Measurements from ENCODE around the gene NRM.
"Not testable (repeated sequence)": the region's sequence is repeated elsewhere in the genome, so short reads cannot be mapped to it uniquely, and the experiment has no call there.

The NRM gene

DNA sequence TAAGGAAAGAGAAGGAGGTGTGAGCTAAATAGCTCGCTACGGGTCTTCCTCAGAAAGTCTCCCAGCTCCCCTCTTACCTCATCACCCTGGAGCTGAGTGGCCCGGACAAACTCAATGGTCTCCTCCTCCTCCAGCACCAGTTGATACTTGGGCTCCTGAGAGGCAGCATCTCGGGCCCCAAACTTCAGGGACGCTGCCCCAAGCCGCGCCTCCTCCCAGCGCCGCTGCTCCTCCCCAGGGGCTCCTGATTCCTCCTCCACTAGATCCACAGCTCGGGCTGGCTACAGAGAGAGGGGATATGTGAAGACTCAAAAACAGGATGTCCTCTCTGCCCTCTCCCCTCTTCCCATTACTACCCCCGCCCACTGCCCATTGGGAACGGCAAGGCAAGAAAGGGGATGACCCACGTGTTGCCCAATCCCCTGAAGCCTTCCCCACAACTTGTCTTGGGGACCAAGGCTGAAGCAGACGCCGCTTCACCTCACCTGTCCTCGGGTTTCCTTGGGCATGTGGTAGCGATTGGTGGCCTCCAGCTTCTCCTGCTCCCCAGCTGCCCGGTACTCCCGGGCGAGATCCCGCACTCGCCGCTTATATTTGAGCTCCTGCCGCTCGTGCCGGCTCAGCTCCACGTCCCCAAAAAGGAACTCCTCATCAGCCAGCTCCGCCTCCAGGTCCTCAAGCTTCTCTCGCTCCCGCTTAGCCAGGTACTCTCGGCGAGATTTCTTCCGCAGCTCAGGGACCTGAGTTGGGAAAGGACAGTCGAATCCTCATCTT lies 25.6 kb downstream of the NRM start:
- no peak for DNase-seq

DNA sequence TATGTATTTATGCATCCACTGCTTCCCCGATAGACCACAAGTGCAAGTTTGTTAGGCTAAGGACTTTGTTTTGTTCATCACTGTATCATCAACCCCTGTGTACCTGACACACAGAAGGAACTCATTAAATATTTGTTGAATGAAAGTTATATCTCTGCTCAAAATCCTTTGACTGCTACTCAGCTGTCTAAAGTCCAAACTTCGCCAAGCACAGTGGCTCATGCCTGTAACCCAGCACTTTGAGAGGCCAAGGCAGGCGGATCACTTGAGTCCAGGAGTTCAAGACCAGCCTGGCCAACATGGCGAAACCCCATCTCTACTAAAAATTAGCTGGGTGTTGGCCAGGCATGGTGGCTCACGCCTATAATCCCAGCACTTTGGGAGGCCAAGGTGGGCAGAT lies 32.9 kb downstream of the NRM start:
- DNase-seq = not testable (repeated sequence)

DNA sequence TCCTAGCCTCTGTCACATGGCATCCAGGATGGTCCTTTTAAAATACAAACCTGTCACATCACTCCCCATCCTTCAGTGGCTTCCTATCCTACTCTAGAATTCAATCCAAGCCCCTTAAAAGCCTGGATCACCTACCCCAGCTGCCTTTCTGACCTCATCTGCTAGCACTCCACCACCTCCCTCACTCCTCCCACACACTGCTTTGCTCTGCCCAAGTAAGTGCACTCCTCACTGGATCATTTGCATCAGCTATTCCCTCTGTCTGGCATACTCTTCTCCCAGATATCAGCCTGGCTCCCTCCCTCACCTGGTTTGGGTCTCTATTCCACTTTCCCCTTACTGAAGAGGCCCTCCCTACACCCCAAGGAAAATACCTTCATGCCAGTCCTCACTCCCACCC lies 33.3 kb downstream of the NRM start:
- DNase-seq = no peak

DNA sequence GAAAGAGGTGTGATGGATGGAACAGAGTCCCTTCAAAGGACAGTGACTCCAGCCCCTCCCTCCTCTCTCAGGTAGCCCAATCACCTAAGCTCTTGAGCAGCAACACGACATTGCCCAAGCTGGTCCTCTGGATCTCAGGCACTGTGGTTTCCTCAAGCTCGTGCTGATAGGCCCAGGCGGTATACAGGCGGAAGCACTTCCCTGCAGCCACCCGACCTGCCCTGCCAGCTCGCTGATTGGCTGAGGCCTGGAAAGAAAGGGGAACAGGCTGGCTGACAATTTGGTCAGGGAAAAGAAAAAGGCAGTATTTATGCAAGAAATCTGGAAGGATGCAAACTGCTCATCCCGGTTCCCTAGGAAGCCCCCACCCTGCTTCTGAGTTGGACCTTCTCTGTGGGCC lies 34.3 kb downstream of the NRM start:
- DNase-seq = no peak

DNA sequence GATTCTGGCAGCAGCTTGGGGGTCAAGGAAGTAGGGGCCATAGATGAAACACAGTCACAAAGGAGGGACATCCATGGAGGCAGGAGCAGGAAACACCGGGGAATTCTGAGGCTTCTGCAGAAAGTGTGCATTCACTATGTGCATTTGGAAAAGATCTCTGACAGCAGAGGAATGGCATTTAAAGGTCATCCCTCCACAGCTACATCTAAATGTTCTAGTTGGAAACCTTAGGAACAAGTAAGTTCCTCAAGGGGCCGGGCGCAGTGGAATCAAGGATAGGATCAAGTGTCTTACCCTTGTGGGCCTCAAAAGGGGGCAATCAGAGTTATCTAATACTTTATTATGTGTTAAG lies 35.1 kb downstream of the NRM start:
- DNase-seq = no peak

DNA sequence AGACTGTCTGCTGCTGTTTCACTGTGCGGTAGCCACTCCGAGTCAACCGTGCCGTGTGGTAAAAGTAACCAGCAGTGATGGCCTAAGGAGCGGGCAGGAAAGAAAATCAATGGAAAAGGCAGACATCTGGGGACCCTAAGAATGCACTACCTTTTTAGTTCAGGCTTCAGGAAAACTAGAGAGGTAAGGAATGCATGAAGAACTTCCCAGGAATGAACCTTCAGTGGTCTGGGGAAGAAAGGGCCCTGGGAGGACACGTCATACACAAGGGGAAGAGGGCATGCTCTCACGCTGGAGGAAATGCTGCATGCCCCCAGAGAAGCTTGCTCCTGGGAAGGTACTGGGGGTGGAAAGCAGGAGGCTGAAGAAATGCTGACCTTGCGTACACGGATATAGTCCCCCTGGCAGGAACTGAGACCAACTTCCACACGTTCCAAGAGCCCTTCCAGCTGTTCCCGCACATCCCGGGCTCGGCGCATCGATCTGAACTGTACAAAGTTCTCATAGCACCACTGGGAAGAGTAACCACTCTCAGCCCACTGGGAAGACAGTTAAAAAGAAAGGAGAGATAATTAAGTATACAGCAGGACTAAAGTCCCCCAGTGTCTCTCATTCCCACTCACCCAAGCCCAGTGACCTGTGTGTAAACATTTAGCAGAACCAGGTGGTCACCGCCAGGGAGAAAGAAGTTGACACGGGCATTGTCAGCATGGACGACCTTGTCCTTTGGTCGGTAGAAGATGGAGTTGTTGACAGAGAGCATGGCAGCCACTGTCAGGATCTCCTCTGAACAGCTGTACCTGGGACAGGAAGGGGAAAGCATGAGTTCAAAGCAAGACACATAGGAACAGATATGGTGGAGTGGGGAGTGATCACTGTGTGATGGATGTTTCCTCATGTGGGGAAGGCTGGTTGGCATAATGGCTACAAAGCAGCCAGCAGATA lies 35.7 kb downstream of the NRM start:
- DNase-seq = no peak

DNA sequence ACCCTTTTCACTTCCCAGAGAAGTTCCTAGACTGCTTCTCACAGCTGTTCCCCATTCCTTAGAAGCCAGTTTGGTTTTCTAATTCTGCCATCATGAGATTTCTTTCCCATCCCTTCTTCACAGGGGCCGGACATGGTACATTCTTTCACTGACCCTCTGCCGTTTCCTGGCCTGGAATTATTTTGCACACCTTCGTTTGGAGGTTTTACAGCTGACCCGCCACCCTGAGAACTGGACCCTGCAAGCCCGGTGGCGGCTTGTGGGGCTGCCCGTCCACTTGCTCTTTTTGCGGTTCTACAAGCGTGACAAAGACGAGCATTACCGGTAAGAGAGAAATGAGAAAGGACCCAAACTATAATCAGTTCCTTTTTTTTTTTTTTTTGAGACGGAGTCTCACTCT lies 39.6 kb downstream of the NRM start:
- DNase-seq = no peak

DNA sequence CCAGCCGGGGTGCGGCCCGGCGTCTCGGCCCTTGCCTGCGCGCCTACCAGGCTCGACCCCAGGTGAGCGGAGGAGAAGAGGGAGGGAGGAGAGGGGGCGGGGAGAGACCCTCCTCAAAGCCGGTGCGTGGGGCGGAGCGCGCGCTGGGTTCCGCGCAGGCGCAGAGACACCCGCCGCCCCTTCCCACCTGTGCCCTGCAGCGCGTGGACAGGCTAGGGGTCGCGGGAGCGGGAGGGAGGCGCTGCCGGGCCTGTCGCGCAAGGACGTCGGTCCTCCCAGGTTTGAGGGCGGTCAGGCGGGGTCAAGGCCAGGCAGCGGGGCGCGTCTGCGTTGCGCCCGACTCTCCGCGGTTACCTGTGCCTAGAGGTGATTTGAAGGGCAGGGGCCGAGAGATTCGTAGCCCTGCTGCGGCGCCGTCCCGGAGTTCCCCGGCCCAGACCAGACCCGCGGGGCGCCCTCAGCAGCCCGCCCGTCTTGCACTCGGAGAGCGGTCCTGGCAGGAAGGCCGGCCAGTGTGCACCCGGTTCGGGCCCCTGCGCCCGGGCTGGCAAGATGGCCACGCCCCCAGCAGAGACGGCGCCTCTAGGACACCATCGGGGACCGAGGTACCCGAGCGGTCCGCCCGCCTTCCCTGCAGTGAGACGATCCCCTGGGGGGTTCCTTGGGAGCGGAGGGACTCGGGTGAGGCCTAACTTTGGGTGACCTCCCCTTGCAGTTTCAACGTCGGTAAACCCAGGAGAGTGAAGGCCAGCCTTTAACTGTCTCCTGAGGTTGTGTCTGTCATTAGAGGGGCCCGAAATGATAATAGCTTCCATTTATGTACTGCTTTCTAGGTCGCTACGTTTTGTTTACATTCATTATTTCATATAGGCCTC lies 43.3 kb downstream of the NRM start:
- peak; percentile 81 for DNase-seq

DNA sequence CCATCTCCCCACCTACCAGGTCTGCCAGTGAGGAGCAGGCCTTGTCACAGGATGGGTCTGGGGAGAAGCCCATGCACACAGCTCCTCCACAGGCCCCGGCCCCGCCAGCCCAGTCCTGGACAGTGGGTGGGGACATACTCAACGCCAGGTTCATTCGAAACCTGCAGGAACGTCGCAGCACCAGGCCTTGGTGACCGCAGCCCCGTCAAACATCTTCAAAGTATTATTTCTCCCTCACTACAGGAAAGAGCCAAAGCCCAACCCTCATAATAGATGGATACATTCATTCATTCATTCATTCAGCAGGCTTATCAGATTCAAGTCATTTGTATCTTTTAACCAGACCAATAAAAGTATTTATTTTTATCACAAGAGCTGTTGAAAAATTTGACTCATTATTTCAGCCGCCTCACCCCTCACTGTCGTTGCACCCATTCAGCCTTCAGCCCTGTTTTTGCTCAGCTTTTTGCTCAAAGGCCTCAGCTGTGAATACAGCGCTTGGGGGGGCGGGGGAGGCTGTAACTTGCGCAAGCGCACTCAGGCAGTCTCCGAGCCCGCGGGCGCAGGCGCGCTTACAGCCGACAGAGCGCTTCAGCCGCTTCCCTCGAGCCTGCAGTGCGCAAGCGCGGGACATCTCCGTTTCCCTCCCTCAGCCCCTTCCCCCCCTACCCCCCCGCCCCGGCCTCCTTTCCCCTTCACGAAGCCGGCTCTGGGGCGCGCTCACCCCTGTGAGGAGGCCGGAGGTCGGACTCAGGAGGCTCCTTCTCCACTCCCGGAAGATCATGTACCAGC lies 44.1 kb downstream of the NRM start, which contains the start of gene C6orf136:
Gene C6orf136 (plus strand): TSS at position 684 of the 792 bp plus-strand sequence. CDS start 99 bp downstream, at position 783.
- peak; percentile 81 for DNase-seq

DNA sequence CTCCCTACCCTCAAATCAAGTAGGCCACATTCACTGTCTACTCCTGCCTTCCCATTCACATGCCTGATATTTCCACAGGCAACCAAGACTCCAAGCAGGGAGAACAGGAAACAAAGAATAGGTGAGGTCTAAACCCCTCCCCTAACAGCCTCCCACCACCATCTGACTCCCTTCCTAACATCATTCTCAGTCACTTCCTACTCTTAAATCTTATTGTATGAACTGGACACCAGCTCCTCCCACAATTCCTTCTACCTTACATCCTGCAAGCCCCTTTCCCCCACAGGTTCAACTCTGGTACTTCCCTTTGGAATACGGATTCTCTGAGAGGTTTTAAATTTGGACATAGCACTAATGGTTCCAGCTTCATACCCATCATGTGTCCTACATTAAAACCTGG lies 44.8 kb downstream of the NRM start:
- no peak for DNase-seq

DNA sequence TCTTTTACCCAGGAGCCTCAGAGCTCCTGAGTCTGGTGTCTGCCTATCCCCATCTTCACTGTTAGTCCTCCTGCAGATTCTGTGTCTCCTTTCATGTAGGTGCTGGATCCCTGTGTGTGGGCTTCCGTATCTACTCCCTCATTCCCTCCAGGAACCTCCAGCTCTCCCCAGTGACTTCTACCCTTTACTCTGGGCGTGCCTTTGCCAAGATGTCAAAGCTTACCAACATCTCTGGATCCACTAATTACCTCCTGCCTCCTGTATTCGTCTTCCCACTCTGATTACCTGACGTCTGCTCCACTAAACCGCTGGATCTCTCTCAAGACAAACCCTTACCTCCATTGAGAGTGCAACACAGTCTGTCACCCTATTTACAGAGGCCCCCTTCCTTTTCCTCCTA lies 46.0 kb downstream of the NRM start:
- no peak for DNase-seq

DNA sequence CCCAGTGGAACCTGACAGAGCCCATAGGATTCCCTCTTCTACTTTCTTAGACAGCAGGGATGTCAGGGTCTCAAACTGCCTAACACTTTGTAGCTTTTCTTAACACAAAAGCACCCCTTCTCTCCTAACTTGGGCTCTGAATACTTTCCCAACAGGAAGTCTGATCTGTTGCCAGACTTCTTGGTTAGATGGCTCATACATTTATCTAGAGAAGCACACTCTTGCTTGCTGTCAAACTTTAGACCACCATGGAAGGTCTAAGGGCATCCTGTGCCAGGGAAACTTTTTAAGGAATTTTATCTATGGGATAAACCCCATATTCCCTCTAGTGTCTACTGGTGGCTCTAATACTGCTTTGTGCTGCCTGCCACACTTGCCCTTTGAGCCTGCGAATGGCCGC lies 47.1 kb downstream of the NRM start:
- no peak for DNase-seq

DNA sequence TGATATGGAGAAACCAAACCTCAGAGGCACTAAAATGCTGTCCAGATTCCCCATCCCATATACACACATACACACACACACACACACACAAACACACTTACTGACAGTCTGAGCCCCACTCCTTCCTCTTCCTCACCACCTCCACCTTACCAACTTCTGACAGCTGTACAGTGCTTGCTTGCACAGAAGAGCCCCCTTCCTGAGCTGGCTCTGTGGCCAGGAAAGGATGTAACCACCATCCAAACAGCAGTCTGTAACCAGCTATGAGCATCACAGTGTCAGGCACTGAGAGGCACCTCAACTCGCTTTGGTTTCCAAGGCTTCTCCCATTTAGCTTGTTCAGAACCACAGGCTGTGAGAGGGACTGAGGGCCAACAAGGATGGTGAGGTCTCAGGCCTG lies 49.7 kb downstream of the NRM start:
- no peak for DNase-seq

DNA sequence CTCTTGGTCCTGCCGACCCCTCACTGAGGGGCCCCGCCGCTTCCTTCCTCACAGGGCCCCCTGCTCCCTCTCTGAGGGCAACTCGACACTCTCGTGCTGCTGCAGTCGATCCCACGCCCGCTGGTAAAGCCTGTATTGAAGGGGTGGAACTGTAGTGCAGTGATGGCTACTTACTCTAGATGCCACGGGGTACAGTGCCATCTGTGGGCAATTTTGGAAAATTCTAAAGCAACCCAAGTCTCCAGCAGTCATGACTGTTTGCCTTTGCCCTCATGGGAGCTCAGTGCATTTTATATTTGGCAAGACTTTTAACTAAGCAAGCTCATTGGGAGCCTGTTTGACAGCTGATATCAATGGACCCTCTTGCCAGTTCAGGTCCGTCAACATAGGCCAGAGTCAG lies 50.3 kb downstream of the NRM start:
- DNase-seq = no peak
